Thyroid gland (tissue), 4 donors: ENCODE measurements around the gene TTC5.

Source experiments
- CTCF ChIP-seq, 6 experiments: fragments of 200-600 bp in 3 of 6; fragments of 450-650 bp in 3 of 6; sonication (generic) in 3 of 6; IDR thresholded peaks; one replicate each; pipeline ENCODE4 v1.5.1; 2016 to 2019; ENCODE audit warnings: antibody characterized with exemption in 6 of 6, mild to moderate bottlenecking in 2 of 6, inconsistent platforms in 1 of 6, moderate library complexity in 1 of 6
- POLR2A ChIP-seq, 2 donors: fragments of 450-650 bp; IDR thresholded peaks; one replicate each; pipeline ENCODE4 v1.6.1; 2017; ENCODE audit warnings: antibody characterized with exemption in 2 of 2, mild to moderate bottlenecking in 2 of 2, moderate library complexity in 1 of 2

- TF ChIP-seq CTCF (IDR thresholded peaks at IDR 0.05) (no peak), POLR2A (IDR thresholded peaks at IDR 0.05) (no peak)
Measured at GRCh38 chr14:20345366-20345765, 39.6 kb upstream of the TTC5 start.
